ENCODE results near the gene FAM98B.

FAM98B gene

DNA sequence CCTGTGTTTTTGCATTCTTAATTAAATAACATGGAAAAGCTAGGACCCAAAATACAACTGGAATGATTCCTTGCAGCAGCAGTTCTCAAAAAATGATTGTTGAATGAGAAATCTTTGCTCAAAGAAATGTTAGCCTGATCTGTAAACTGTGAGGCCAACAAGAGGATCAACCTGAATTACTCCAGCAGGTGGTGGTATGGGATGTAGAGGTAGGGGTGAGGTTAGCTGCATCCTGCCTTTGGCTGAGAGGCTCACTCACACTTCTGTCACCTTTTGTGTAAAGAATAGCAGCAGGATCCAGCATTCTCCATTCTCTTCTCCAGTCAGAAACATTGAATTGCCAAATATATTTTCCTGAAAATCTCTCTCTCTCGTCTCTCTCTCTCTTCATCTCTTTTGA, 26.5 kb upstream of the FAM98B start:
- POLR2A ChIA-PET = no interaction called here
- no peak overlapping the region for H3K27ac ChIP-seq (ENCODE audit: extremely low read depth, low read depth, low read length)
- CTCF ChIA-PET = interaction anchor here (2.3 kb wide), 1 partner anchor 13 kb away, joined by 9 read pairs; no protein-coding TSS in a partner anchor
- no peaks in the 10 kb centered on the region for H3K9me3 ChIP-seq (ENCODE audit: control insufficient read depth, insufficient read depth, low read depth, low read length)
- H3K4me3 ChIP-seq (ENCODE audit: low read depth, low read length) = no peak overlapping the region
- no peaks in the 10 kb centered on the region for H3K36me3 ChIP-seq (ENCODE audit: control insufficient read depth in 2 of 2, insufficient read depth in 1 of 2, low read length in 2 of 2)
- TF ChIP-seq, protein P1, sequence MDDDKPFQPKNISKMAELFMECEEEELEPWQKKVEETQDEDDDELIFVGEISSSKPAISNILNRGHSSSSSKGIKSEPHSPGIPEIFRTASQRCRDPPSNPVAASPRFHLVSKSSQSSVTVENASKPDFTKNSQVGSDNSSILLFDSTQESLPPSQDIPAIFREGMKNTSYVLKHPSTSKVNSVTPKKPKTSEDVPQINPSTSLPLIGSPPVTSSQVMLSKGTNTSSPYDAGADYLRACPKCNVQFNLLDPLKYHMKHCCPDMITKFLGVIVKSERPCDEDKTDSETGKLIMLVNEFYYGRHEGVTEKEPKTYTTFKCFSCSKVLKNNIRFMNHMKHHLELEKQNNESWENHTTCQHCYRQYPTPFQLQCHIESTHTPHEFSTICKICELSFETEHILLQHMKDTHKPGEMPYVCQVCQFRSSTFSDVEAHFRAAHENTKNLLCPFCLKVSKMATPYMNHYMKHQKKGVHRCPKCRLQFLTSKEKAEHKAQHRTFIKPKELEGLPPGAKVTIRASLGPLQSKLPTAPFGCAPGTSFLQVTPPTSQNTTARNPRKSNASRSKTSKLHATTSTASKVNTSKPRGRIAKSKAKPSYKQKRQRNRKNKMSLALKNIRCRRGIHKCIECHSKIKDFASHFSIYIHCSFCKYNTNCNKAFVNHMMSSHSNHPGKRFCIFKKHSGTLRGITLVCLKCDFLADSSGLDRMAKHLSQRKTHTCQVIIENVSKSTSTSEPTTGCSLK (tag by site-specific recombination; IDR thresholded peaks at IDR 0.05) = no peak
- no peak for TF ChIP-seq ZNF530 (tag by site-specific recombination; IDR thresholded peaks at IDR 0.05; ENCODE audit: low read depth)
- no peak for TF ChIP-seq ZNF214 (tag by site-specific recombination; IDR thresholded peaks at IDR 0.05; ENCODE audit: borderline replicate concordance)
- TF ChIP-seq ZNF707 (tag by site-specific recombination; IDR thresholded peaks at IDR 0.05) = no peak
- no peak for TF ChIP-seq ZNF16 (tag by site-specific recombination; IDR thresholded peaks at IDR 0.05; ENCODE audit: low read depth)
- TF ChIP-seq ZFP41 (tag by site-specific recombination; IDR thresholded peaks at IDR 0.05; ENCODE audit: borderline replicate concordance) = no peak
- TF ChIP-seq ZNF660 (tag by site-specific recombination; IDR thresholded peaks at IDR 0.05) = no peak
- no peak for TF ChIP-seq HOXD13 (CRISPR knock-in tag; IDR thresholded peaks at IDR 0.05; ENCODE audit: borderline replicate concordance)
- TF ChIP-seq SALL2 (tag by site-specific recombination; IDR thresholded peaks at IDR 0.05; ENCODE audit: borderline replicate concordance) = no peak
- no peak for TF ChIP-seq ZNF311 (tag by site-specific recombination; IDR thresholded peaks at IDR 0.05; ENCODE audit: borderline replicate concordance)
- no peak for TF ChIP-seq ZNF140 (tag by site-specific recombination; IDR thresholded peaks at IDR 0.05)
- TF ChIP-seq, protein P2, sequence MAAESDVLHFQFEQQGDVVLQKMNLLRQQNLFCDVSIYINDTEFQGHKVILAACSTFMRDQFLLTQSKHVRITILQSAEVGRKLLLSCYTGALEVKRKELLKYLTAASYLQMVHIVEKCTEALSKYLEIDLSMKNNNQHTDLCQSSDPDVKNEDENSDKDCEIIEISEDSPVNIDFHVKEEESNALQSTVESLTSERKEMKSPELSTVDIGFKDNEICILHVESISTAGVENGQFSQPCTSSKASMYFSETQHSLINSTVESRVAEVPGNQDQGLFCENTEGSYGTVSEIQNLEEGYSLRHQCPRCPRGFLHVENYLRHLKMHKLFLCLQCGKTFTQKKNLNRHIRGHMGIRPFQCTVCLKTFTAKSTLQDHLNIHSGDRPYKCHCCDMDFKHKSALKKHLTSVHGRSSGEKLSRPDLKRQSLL (tag by site-specific recombination; IDR thresholded peaks at IDR 0.05) = no peak
- no peak for TF ChIP-seq ZFP3 (tag by site-specific recombination; IDR thresholded peaks at IDR 0.05; ENCODE audit: low read depth)
- no peak for TF ChIP-seq GLI4 (tag by site-specific recombination; IDR thresholded peaks at IDR 0.05)
- TF ChIP-seq, protein P3, sequence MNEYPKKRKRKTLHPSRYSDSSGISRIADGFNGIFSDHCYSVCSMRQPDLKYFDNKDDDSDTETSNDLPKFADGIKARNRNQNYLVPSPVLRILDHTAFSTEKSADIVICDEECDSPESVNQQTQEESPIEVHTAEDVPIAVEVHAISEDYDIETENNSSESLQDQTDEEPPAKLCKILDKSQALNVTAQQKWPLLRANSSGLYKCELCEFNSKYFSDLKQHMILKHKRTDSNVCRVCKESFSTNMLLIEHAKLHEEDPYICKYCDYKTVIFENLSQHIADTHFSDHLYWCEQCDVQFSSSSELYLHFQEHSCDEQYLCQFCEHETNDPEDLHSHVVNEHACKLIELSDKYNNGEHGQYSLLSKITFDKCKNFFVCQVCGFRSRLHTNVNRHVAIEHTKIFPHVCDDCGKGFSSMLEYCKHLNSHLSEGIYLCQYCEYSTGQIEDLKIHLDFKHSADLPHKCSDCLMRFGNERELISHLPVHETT (tag by site-specific recombination; IDR thresholded peaks at IDR 0.05) = no peak
- no peak for TF ChIP-seq FEZF1 (tag by site-specific recombination; IDR thresholded peaks at IDR 0.05)
- TF ChIP-seq, protein P4, sequence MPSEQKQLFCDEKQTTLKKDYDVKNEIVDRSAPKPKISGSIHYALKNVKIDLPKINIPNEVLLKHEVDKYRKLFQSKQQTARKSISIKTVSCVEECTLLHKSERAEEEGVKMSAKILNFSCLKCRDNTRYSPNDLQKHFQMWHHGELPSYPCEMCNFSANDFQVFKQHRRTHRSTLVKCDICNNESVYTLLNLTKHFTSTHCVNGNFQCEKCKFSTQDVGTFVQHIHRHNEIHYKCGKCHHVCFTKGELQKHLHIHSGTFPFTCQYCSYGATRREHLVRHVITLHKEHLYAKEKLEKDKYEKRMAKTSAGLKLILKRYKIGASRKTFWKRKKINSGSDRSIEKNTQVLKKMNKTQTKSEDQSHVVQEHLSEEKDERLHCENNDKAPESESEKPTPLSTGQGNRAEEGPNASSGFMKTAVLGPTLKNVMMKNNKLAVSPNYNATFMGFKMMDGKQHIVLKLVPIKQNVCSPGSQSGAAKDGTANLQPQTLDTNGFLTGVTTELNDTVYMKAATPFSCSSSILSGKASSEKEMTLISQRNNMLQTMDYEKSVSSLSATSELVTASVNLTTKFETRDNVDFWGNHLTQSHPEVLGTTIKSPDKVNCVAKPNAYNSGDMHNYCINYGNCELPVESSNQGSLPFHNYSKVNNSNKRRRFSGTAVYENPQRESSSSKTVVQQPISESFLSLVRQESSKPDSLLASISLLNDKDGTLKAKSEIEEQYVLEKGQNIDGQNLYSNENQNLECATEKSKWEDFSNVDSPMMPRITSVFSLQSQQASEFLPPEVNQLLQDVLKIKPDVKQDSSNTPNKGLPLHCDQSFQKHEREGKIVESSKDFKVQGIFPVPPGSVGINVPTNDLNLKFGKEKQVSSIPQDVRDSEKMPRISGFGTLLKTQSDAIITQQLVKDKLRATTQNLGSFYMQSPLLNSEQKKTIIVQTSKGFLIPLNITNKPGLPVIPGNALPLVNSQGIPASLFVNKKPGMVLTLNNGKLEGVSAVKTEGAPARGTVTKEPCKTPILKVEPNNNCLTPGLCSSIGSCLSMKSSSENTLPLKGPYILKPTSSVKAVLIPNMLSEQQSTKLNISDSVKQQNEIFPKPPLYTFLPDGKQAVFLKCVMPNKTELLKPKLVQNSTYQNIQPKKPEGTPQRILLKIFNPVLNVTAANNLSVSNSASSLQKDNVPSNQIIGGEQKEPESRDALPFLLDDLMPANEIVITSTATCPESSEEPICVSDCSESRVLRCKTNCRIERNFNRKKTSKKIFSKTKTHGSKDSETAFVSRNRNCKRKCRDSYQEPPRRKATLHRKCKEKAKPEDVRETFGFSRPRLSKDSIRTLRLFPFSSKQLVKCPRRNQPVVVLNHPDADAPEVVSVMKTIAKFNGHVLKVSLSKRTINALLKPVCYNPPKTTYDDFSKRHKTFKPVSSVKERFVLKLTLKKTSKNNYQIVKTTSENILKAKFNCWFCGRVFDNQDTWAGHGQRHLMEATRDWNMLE (tag by site-specific recombination; conservative IDR thresholded peaks at IDR 0.05; ENCODE audit: low read depth) = no peak
- no peaks in the 10 kb centered on the region for H3K4me1 ChIP-seq (ENCODE audit: control insufficient read depth, insufficient read depth, low read length)
